HCT116 (cell line): ENCODE measurements around the gene ZCCHC24.

Experiments
- CTCF ChIP-seq, 3 experiments: fragments of 200-600 bp in 1 of 3; sonication (generic) in 1 of 3; IDR thresholded peaks in 2 of 3; conservative IDR thresholded peaks in 1 of 3; 2 replicates each; pipeline ENCODE4 v1.5.1; 2012 to 2017; ENCODE audit warnings: low read depth in 2 of 3, low read length in 2 of 3, antibody characterized with exemption in 1 of 3, borderline replicate concordance in 1 of 3, control low read depth in 1 of 3, mild to moderate bottlenecking in 1 of 3, mixed read lengths in 1 of 3, mixed run types in 1 of 3, moderate library complexity in 1 of 3; ENCODE audit not compliant: insufficient read depth in 1 of 3
- EGR1 ChIP-seq: IDR thresholded peaks from 2 replicates; pipeline ENCODE4 v1.6.1; 2012; ENCODE audit warnings: low read depth
- EZH2 ChIP-seq: fragments of 200-600 bp; sonication (generic); IDR thresholded peaks from 2 replicates; pipeline ENCODE4 v1.6.1; 2017; ENCODE audit warnings: antibody characterized with exemption, mixed run types
- FOSL1 ChIP-seq: IDR thresholded peaks from 2 replicates; pipeline ENCODE4 v1.6.1; 2012; ENCODE audit warnings: low read depth
- POLR2A ChIP-seq: IDR thresholded peaks from 2 replicates; pipeline ENCODE4 v1.7.0; 2011; ENCODE audit warnings: borderline replicate concordance; ENCODE audit not compliant: insufficient read depth, insufficient read length; ENCODE audit errors: extremely low read depth
- POLR2AphosphoS5 ChIP-seq: IDR thresholded peaks from 2 replicates; pipeline ENCODE4 v1.6.1; 2011; ENCODE audit warnings: mild to moderate bottlenecking, low read depth, low read length, moderate library complexity
- RAD21 ChIP-seq: IDR thresholded peaks from 2 replicates; pipeline ENCODE4 v1.6.1; 2012; ENCODE audit warnings: low read depth, mild to moderate bottlenecking
- SIN3A ChIP-seq: IDR thresholded peaks from 2 replicates; pipeline ENCODE4 v1.6.1; 2012; ENCODE audit warnings: low read depth
- SP1 ChIP-seq: IDR thresholded peaks from 2 replicates; pipeline ENCODE4 v1.6.1; 2012; ENCODE audit warnings: low read depth
- TCF7L2 ChIP-seq: IDR thresholded peaks from 2 replicates; pipeline ENCODE4 v1.7.0; 2011; ENCODE audit warnings: borderline replicate concordance, inconsistent platforms; ENCODE audit not compliant: insufficient read depth, insufficient read length; ENCODE audit errors: extremely low read depth
- ZBTB33 ChIP-seq: IDR thresholded peaks from 2 replicates; pipeline ENCODE4 v1.6.1; 2011; ENCODE audit warnings: mild to moderate bottlenecking, low read length, moderate library complexity; ENCODE audit not compliant: insufficient replicate concordance; ENCODE audit errors: extremely low read depth
- ZNF274 ChIP-seq: fragments of 200-500 bp; sonication (Bioruptor generic); IDR thresholded peaks from 2 replicates; pipeline ENCODE4 v1.6.1; 2014; ENCODE audit warnings: mild to moderate bottlenecking, low read depth, low read length, inconsistent platforms
- TF ChIP-seq, protein P1 (sequence below): IDR thresholded peaks from 2 replicates; pipeline ENCODE4 v1.6.1; 2012
- TF ChIP-seq, protein P2 (sequence below): IDR thresholded peaks from 2 replicates; pipeline ENCODE4 v1.6.1; 2012; ENCODE audit warnings: low read depth

GRCh38 chr10:79335470-79336235 lies 109.8 kb downstream of the ZCCHC24 start:
- TF ChIP-seq ZNF274 (no peak), POLR2A (no peak), RAD21 (no peak), TCF7L2 (no peak), SIN3A (no peak), CTCF (IDR thresholded peaks at IDR 0.05 in 2 of 3, conservative IDR thresholded peaks at IDR 0.05 in 1 of 3; ENCODE audit: borderline replicate concordance in 1 of 3, insufficient read depth in 1 of 3, low read depth in 2 of 3, low read length in 2 of 3) (no peak), EGR1 (no peak), EZH2 (no peak), FOSL1 (no peak), POLR2AphosphoS5 (no peak), SP1 (no peak), ZBTB33 (no peak)
- TF ChIP-seq, protein P1, sequence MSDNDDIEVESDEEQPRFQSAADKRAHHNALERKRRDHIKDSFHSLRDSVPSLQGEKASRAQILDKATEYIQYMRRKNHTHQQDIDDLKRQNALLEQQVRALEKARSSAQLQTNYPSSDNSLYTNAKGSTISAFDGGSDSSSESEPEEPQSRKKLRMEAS, result no peak
- TF ChIP-seq, protein P2, sequence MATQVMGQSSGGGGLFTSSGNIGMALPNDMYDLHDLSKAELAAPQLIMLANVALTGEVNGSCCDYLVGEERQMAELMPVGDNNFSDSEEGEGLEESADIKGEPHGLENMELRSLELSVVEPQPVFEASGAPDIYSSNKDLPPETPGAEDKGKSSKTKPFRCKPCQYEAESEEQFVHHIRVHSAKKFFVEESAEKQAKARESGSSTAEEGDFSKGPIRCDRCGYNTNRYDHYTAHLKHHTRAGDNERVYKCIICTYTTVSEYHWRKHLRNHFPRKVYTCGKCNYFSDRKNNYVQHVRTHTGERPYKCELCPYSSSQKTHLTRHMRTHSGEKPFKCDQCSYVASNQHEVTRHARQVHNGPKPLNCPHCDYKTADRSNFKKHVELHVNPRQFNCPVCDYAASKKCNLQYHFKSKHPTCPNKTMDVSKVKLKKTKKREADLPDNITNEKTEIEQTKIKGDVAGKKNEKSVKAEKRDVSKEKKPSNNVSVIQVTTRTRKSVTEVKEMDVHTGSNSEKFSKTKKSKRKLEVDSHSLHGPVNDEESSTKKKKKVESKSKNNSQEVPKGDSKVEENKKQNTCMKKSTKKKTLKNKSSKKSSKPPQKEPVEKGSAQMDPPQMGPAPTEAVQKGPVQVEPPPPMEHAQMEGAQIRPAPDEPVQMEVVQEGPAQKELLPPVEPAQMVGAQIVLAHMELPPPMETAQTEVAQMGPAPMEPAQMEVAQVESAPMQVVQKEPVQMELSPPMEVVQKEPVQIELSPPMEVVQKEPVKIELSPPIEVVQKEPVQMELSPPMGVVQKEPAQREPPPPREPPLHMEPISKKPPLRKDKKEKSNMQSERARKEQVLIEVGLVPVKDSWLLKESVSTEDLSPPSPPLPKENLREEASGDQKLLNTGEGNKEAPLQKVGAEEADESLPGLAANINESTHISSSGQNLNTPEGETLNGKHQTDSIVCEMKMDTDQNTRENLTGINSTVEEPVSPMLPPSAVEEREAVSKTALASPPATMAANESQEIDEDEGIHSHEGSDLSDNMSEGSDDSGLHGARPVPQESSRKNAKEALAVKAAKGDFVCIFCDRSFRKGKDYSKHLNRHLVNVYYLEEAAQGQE, result no peak
